B cell (primary cell): ENCODE measurements around the gene SFSWAP. TPM values are rescaled to one million over a fixed set of nuclear protein-coding genes. Genes with fewer than 3 reads are reported as not detected.

Source experiments
- ATAC-seq: fragments of 200-7000 bp; cut with Tn5 transposase; one replicate; pipeline ENCODE4 v1.10.0; 2021; ENCODE audit warnings: low read depth, mild to moderate bottlenecking, moderate number of reproducible peaks, moderate library complexity
- CTCF ChIA-PET: fragments of 350-600 bp; sonication (Branson Sonifier 250); formaldehyde crosslinking; loops from one replicate; lab custom pipeline; 2021; ENCODE audit warnings: antibody characterized with exemption, inconsistent platforms; lab: Charles Lee
- POLR2A ChIA-PET: fragments of 350-600 bp; sonication (Branson Sonifier 250); formaldehyde crosslinking; loops from one replicate; lab custom pipeline; 2021; ENCODE audit warnings: antibody characterized with exemption; lab: Charles Lee
- DNase-seq: peaks from one replicate; pipeline ENCODE4 v3.0.0; 2013
- H2AFZ ChIP-seq: 2 replicates; pipeline ENCODE4 v1.6.1; 2012; ENCODE audit warnings: mild to moderate bottlenecking, low read depth, low read length; ENCODE audit not compliant: insufficient read depth, poor library complexity, severe bottlenecking
- H3K27ac ChIP-seq, 2 donors: 1 replicate in 1 of 2; 2 replicates in 1 of 2; pipeline ENCODE4 v1.5.1; 2012 to 2013; ENCODE audit warnings: low read length in 2 of 2, mild to moderate bottlenecking in 2 of 2, moderate library complexity in 1 of 2
- H3K27me3 ChIP-seq, 4 experiments: fragments of 200-600 bp in 1 of 4; sonication (generic) in 1 of 4; replicated peaks in 1 of 4; 1 replicate in 2 of 4; 2 replicates in 2 of 4; pipeline versions ENCODE4 v1.6.1 to v1.7.0; 2013 to 2016; ENCODE audit warnings: low read length in 3 of 4, mild to moderate bottlenecking in 2 of 4, mixed read lengths in 1 of 4, moderate library complexity in 1 of 4; ENCODE audit not compliant: insufficient read depth in 4 of 4, control insufficient read depth in 3 of 4; ENCODE audit errors: control extremely low read depth in 1 of 4
- H3K36me3 ChIP-seq, 2 experiments: replicated peaks in 1 of 2; 1 replicate in 1 of 2; 2 replicates in 1 of 2; pipeline versions ENCODE4 v1.6.1 to v1.7.1; 2013; ENCODE audit warnings: low read length in 1 of 2; ENCODE audit not compliant: insufficient read depth in 2 of 2, control insufficient read depth in 1 of 2; ENCODE audit errors: control extremely low read depth in 1 of 2, extremely low read depth in 1 of 2
- H3K4me1 ChIP-seq, 2 donors: fragments of 200-600 bp in 1 of 2; sonication (generic) in 1 of 2; 1 replicate in 1 of 2; 2 replicates in 1 of 2; pipeline versions ENCODE4 v1.5.1 to v1.6.1; 2013 to 2017; ENCODE audit warnings: low read length in 2 of 2; ENCODE audit not compliant: control insufficient read depth in 2 of 2, insufficient read depth in 2 of 2
- H3K4me2 ChIP-seq: replicated peaks from 2 replicates; pipeline ENCODE3; 2012; ENCODE audit warnings: mild to moderate bottlenecking, low read depth, low read length; ENCODE audit not compliant: poor library complexity, severe bottlenecking
- H3K4me3 ChIP-seq, 5 experiments: fragments of 200-600 bp in 1 of 5; sonication (generic) in 1 of 5; 1 replicate in 3 of 5; 2 replicates in 2 of 5; pipeline versions ENCODE4 v1.5.1 to v1.7.0; 2011 to 2016; ENCODE audit warnings: low read length in 4 of 5, mild to moderate bottlenecking in 4 of 5, low read depth in 2 of 5, control low read depth in 1 of 5, moderate library complexity in 1 of 5; ENCODE audit not compliant: insufficient read depth in 1 of 5; ENCODE audit errors: control extremely low read depth in 1 of 5, extremely low read depth in 1 of 5
- H3K79me2 ChIP-seq: fragments of 200-600 bp; sonication (generic); one replicate; pipeline ENCODE4 v1.6.0; 2016; ENCODE audit warnings: low read length; ENCODE audit not compliant: control insufficient read depth, insufficient read depth
- H3K9ac ChIP-seq: fragments of 200-600 bp; sonication (generic); 2 replicates; pipeline ENCODE4 v1.6.1; 2017; ENCODE audit warnings: mild to moderate bottlenecking, low read length, moderate library complexity
- H3K9me3 ChIP-seq, 3 donors: one replicate each; pipeline versions ENCODE4 v1.6.1 to v1.7.1; 2013; ENCODE audit warnings: low read length in 2 of 3; ENCODE audit not compliant: control insufficient read depth in 2 of 3, insufficient read depth in 1 of 3; ENCODE audit errors: control extremely low read depth in 1 of 3
- H4K20me1 ChIP-seq: 2 replicates; pipeline ENCODE4 v1.6.0; 2012; ENCODE audit warnings: mild to moderate bottlenecking, low read length; ENCODE audit not compliant: insufficient read depth, control insufficient read depth, poor library complexity, severe bottlenecking
- H3K27ac Mint-ChIP-seq: one replicate; pipeline ENCODE4 v1.8.0; 2021; ENCODE audit warnings: mixed read lengths
- H3K27me3 Mint-ChIP-seq: one replicate; pipeline ENCODE4 v1.8.0; 2021; ENCODE audit warnings: mixed read lengths
- H3K4me1 Mint-ChIP-seq: one replicate; pipeline ENCODE4 v1.8.0; 2021; ENCODE audit warnings: mixed read lengths
- H3K4me3 Mint-ChIP-seq: one replicate; pipeline ENCODE4 v1.8.0; 2021; ENCODE audit warnings: mixed read lengths
- H3K9me3 Mint-ChIP-seq: one replicate; pipeline ENCODE4 v1.8.0; 2022; ENCODE audit warnings: mixed read lengths; ENCODE audit not compliant: insufficient read depth
- EZH2 ChIP-seq: IDR thresholded peaks from 2 replicates; pipeline ENCODE4 v1.6.1; 2012; ENCODE audit warnings: borderline replicate concordance, low read depth, mild to moderate bottlenecking, moderate library complexity, low read length; ENCODE audit not compliant: insufficient read depth, poor library complexity, severe bottlenecking
- WGBS: methylation state at CpG from one replicate; pipeline ENCODE4 v1.1.5; 2013; ENCODE audit warnings: missing lambda C conversion rate; ENCODE audit not compliant: insufficient coverage; 5-methylcytosine and 5-hydroxymethylcytosine counted together
- intact Hi-C: fragments of 100-400 bp; cut with micrococcal nuclease; formaldehyde crosslinking; loops from one replicate; pipeline ENCODE4 v1.10.0; 2022
- polyA plus RNA-seq: library from polyadenylated mRNA; depleted of rRNA; stranded (reverse); fragments of >200 nt; gene quantifications from 2 replicates; pipeline ENCODE4 v1.2.3, GENCODE V29; 2012
- total RNA-seq, 2 donors: library from RNA; stranded (reverse); fragments of 120-200 nt in 1 of 2; gene quantifications; 1 replicate in 1 of 2; 2 replicates in 1 of 2; pipeline versions ENCODE4 v1.2.3 to v1.2.4, GENCODE V29; 2013 to 2022
- TF ChIP-seq, protein P1 (sequence below): fragments of 200-600 bp; IDR thresholded peaks from one replicate; pipeline ENCODE4 v1.8.0; 2022; ENCODE audit warnings: antibody characterized with exemption, mild to moderate bottlenecking

The SFSWAP gene
- total and polyA plus RNA-seq, 2 donors (not counting 1 experiment from before 2014, with no cell fraction given): 69.3 to 122 TPM

DNA sequence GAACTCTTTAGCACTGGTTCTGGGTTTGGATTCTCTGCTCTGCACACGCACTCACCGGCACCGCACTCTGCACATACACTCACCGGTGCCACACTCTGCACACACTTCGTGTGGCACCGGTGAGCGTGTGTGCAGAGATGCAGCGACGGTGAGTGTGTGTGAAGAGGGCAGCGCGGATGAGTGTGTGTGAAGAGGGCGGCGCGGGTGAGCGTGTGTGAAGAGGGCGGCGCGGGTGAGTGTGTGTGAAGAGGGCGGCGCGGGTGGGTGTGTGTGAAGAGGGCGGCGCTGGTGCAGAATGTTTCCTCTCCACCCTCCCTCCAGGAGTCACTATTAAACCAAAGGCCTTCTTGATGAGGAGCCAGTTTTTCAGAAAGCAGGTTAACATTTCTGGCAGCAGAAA, 68.1 kb downstream of the SFSWAP start:
- Mint-ChIP-seq H3K9me3 (no peaks in the 10 kb centered on the region), H3K4me1 (peaks cover 43% of the 10 kb centered on the region), H3K4me3 (no peak overlapping the region), H3K27ac (no peak overlapping the region), H3K27me3 (no peaks in the 10 kb centered on the region)
- no peak for DNase-seq
- Histone ChIP-seq H3K4me2 (no peak overlapping the region), H3K27ac (no peak overlapping the region), H3K9ac (no peak overlapping the region), H3K27me3 (no peaks in the 10 kb centered on the region), H3K79me2 (peaks cover 16% of the 10 kb centered on the region), H2AFZ (no peak overlapping the region), H3K4me3 (no peak overlapping the region), H4K20me1 (no peaks in the 10 kb centered on the region), H3K36me3 (peaks cover 7 to 49% of the 10 kb centered on the region in 2 experiments), H3K9me3 (no peaks in the 10 kb centered on the region), H3K4me1 (peaks cover 35 to 42% of the 10 kb centered on the region in 2 donors)
- intact Hi-C loops: loop anchor here (10.0 kb wide), 1 partner anchor 146 kb away; the partner anchor contains the start of gene PUS1
- ChIA-PET POLR2A (no interaction called here), CTCF (no interaction called here)
- 95% methylated on average over 15 of the region's 23 CpGs for WGBS
- ATAC-seq: no peak
- TF ChIP-seq EZH2: no peak

DNA sequence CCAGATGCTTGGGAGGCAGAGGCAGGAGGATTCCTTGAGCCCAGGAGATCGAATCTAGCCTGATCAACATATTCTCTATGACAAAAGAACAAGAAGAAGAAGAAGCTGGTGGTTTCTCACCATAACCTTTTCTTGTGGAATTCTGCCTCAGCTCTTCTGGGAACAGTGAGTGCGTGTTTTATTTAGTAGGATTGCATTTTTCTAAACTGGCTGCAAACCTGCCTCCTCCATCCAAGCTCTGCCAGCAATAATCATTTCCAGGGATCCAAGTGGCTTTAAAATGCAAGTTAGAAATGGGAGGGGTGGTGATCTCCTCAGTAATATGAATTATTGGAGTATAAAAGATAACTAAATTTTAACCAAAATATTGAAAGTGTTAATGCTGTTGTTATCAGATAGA, 71.2 kb downstream of the SFSWAP start:
- H3K27ac ChIP-seq: no peak overlapping the region
- no peak overlapping the region for H2AFZ ChIP-seq
- no peak overlapping the region for H3K27ac Mint-ChIP-seq
- no peaks in the 10 kb centered on the region for H3K27me3 ChIP-seq
- peaks cover 20% of the 10 kb centered on the region for H3K4me1 Mint-ChIP-seq
- H4K20me1 ChIP-seq: no peaks in the 10 kb centered on the region
- no peak for ATAC-seq
- no peaks in the 10 kb centered on the region for H3K9me3 ChIP-seq
- intact Hi-C loops: no loop called here
- ChIA-PET CTCF (interaction anchor here (0.7 to 1.0 kb wide), 2 partner anchors 9 to 27 kb away, joined by 3 read pairs; no protein-coding TSS in a partner anchor), POLR2A (no interaction called here)
- H3K9ac ChIP-seq: no peak overlapping the region
- peaks cover 9 to 15% of the 10 kb centered on the region in 2 donors for H3K4me1 ChIP-seq
- H3K27me3 Mint-ChIP-seq: no peaks in the 10 kb centered on the region
- peaks cover 20% of the 10 kb centered on the region for H3K79me2 ChIP-seq
- TF ChIP-seq EZH2: no peak
- TF ChIP-seq, protein P1, sequence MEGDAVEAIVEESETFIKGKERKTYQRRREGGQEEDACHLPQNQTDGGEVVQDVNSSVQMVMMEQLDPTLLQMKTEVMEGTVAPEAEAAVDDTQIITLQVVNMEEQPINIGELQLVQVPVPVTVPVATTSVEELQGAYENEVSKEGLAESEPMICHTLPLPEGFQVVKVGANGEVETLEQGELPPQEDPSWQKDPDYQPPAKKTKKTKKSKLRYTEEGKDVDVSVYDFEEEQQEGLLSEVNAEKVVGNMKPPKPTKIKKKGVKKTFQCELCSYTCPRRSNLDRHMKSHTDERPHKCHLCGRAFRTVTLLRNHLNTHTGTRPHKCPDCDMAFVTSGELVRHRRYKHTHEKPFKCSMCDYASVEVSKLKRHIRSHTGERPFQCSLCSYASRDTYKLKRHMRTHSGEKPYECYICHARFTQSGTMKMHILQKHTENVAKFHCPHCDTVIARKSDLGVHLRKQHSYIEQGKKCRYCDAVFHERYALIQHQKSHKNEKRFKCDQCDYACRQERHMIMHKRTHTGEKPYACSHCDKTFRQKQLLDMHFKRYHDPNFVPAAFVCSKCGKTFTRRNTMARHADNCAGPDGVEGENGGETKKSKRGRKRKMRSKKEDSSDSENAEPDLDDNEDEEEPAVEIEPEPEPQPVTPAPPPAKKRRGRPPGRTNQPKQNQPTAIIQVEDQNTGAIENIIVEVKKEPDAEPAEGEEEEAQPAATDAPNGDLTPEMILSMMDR: no peak
- H3K4me3 ChIP-seq: no peak overlapping the region
- no peak for DNase-seq
- no peak overlapping the region for H3K4me2 ChIP-seq
- H3K4me3 Mint-ChIP-seq: no peak overlapping the region
- no CpG with 5 or more reads among the region's 2 CpGs for WGBS
- H3K9me3 Mint-ChIP-seq: no peaks in the 10 kb centered on the region
- H3K36me3 ChIP-seq: peaks cover 6 to 65% of the 10 kb centered on the region in 2 experiments
